Esophagus mucosa (tissue), 1 donor: ENCODE measurements around the gene MRPS24. TPM values are rescaled to one million over a fixed set of nuclear protein-coding genes. Genes with fewer than 3 reads are reported as not detected.
A peak's percentile ranks its signal among the peaks of the same experiment; 100 is the strongest.
"Not testable (repeated sequence)": the region's sequence is repeated elsewhere in the genome, so short reads cannot be mapped to it uniquely, and the experiment has no call there.

Source experiments
- ATAC-seq: fragments of 200-7000 bp; cut with Tn5 transposase; one replicate; pipeline ENCODE4 v1.9.1; 2020
- total RNA-seq: library from RNA; stranded (reverse); gene quantifications from one replicate; pipeline ENCODE4 v1.2.4, GENCODE V29; 2023
- donor health status: DM: yes; HTN: yes; CAD: no.

Gene MRPS24
- total RNA-seq, result 123 TPM

- peak; percentile 97 for ATAC-seq
Measured at GRCh38 chr7:43869006-43869866, at the start of gene MRPS24. Gene MRPS24 (minus strand): TSS chr7:43869517. CDS start chr7:43869495, 22 bp downstream.

- ATAC-seq, result no peak
Measured at GRCh38 chr7:43915907-43916306, 46.6 kb upstream of the MRPS24 start.

- ATAC-seq, result no peak
Measured at GRCh38 chr7:43914795-43915194, 45.5 kb upstream of the MRPS24 start.

- ATAC-seq, result peak; percentile 65
Measured at GRCh38 chr7:43906331-43907010, 37.2 kb upstream of the MRPS24 start, which contains the start of gene URGCP. Gene URGCP (minus strand): TSS chr7:43906596. CDS start chr7:43906575, 21 bp downstream.

- ATAC-seq, result peak; percentile 11
Measured at GRCh38 chr7:43905956-43906330, 36.6 kb upstream of the MRPS24 start.

- peak; percentile 80 for ATAC-seq
Measured at GRCh38 chr7:43905209-43905946, 36.1 kb upstream of the MRPS24 start.

- peak; percentile 60 for ATAC-seq
Measured at GRCh38 chr7:43904533-43905208, 35.4 kb upstream of the MRPS24 start.

GRCh38 chr7:43902542-43903054, 33.3 kb upstream of the MRPS24 start:
- no peak for ATAC-seq

GRCh38 chr7:43898571-43898970, 29.3 kb upstream of the MRPS24 start:
- ATAC-seq, result not testable (repeated sequence)

- ATAC-seq, result no peak
Measured at GRCh38 chr7:43895847-43896415, 26.6 kb upstream of the MRPS24 start.

- no peak for ATAC-seq
Measured at GRCh38 chr7:43891069-43891955, 22.0 kb upstream of the MRPS24 start.

GRCh38 chr7:43890468-43890867, 21.2 kb upstream of the MRPS24 start:
- ATAC-seq, result peak; percentile 33

- ATAC-seq, result peak; percentile 32
Measured at GRCh38 chr7:43888993-43889945, 20.0 kb upstream of the MRPS24 start.

GRCh38 chr7:43884617-43885016, 15.3 kb upstream of the MRPS24 start:
- no peak for ATAC-seq

GRCh38 chr7:43884209-43884608, 14.9 kb upstream of the MRPS24 start:
- ATAC-seq, result no peak

GRCh38 chr7:43880596-43880995, 11.3 kb upstream of the MRPS24 start:
- no peak for ATAC-seq

GRCh38 chr7:43879477-43879876, 10.2 kb upstream of the MRPS24 start:
- peak; percentile 69 for ATAC-seq

- no peak for ATAC-seq
Measured at GRCh38 chr7:43878867-43879266, 9.6 kb upstream of the MRPS24 start.
